GM12873 (cell line): ENCODE data around the gene ZNF699.

Experiments
- CTCF ChIP-seq: IDR thresholded peaks from 2 replicates; pipeline ENCODE4 v1.5.1; 2012; ENCODE audit warnings: low read depth, mild to moderate bottlenecking, moderate library complexity, low read length, control low read depth; ENCODE audit not compliant: insufficient read depth; ENCODE audit errors: missing control alignments

Gene ZNF699

GRCh38 chr19:9250630-9251029 is 59.0 kb downstream of the ZNF699 start, which contains the start of gene OR7E24:
TSS of gene OR7E24 (plus strand) at chr19:9250930. CDS start at chr19:9251044, 114 bp downstream.
- TF ChIP-seq CTCF, result no peak
